Measurements from ENCODE around the gene MLANA.

MLANA gene

DNA sequence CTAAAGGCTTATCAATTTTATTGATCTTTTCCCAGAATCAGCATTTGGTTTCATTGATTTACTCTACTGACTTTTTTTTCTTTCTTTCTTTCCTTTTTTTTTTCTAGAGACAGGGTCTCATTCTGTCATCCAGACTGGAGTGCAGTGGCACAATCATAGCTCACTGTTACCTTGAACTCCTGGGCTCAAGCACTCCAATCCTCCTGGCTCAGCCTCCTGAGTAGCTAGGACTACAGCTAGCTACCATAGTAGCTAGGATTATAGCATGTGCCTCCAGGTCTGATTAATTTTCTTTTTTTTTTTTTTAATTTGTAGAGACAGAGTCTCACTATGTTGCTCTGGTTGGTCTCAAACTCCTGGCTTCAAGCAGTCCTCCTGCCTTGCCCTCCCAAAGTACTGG is 11.7 kb downstream of the MLANA start:
- DNase-seq (ENCODE audit: low spot score), result no peak

GRCh38 chr9:5908918-5909317 is 18.2 kb downstream of the MLANA start:
- no peak for DNase-seq (ENCODE audit: low spot score)

GRCh38 chr9:5909976-5910375 is 19.3 kb downstream of the MLANA start:
- no peak for DNase-seq (ENCODE audit: low spot score)

DNA sequence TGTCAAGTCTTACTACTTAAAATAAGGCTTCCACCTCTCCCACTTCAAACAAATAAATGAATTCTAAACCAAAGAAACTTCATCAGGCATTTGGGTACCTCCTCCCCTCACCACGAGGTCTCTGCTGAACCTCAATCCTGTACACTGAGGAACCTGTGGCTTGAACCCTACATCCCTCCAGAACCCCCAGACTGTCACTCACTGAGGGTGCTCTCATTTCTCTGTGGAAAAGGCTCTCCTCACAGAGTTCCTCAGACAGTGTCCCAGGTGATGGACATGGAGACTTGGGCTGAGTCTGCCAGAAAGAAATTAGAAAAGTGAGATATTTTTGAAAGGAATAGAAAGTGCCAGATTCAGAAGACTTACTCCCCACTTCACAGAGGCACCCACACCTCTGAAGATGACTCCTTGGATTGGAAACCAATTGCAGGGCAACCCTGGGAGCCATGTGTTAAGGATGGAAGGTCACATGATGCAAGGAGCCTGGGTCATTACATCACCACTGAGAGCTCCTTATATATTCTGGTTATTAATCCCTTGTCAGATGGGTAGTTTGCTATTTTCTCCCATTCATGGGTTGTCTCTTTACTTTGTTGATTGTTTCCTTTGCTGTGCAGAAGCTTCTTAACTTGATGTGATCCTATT is 19.8 kb downstream of the MLANA start:
- no peak for DNase-seq (ENCODE audit: low spot score)

GRCh38 chr9:5915438-5915837 is 24.7 kb downstream of the MLANA start:
- no peak for DNase-seq (ENCODE audit: low spot score)

DNA sequence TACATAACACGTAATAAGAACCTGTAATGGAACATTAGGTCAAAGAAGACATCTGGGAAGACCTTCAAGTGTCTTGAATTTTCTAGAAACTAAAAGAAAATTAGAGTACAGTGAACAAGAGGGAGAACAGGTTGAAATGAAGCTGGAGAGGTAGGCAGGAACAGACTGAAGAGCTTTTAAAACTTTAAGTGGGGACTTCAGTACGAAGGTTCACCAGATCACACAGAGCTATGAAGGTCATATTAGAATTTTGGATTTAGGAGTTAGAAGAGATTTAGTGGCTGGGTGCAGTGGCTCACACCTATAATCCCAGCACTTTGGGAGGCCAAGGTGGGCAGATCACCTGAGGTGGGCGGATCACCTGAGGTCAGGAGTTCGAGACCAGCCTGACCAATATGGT is 26.6 kb downstream of the MLANA start:
- DNase-seq (ENCODE audit: low spot score), result no peak

DNA sequence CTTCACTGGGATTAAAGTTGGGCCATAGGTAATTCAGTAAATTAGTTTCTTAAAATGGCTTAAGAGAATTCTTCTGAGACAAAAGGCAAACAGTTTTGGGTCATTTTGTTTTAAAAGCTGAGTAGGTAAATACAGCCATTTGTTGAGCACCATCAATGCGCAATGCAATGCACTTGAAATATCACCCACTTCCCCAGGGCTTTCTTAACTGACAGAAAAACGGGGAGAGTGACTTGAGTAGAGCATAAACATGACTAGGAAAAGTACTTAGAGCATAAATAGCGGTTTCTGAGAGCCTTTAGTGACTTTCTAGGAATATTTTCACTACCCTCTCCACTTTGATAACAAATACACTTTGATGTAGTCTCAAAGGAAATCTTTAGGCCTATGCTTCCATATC is 27.2 kb downstream of the MLANA start:
- no peak for DNase-seq (ENCODE audit: low spot score)

DNA sequence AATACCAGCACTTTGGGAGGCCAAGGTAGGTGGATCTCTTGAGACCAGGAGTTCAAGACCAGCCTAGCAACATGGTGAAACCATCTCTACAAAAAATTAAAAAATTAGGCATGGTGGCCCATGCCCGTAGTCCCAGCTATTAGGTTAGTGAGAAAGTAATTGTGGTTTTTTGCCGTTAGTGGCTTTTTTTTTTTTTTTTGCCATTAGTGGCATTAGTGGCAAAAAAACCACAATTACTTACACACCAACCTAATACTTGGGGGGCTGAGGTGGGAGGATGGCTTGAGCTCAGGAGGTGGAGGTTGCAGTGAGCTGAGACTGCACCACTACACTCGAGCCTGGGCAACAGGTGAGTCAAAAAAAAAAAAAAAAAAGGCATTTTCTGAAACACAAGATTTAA is 27.8 kb downstream of the MLANA start:
- no peak for DNase-seq (ENCODE audit: low spot score)

GRCh38 chr9:5920860-5921328 is 30.2 kb downstream of the MLANA start:
- peak; percentile 9 for DNase-seq (ENCODE audit: low spot score)

DNA sequence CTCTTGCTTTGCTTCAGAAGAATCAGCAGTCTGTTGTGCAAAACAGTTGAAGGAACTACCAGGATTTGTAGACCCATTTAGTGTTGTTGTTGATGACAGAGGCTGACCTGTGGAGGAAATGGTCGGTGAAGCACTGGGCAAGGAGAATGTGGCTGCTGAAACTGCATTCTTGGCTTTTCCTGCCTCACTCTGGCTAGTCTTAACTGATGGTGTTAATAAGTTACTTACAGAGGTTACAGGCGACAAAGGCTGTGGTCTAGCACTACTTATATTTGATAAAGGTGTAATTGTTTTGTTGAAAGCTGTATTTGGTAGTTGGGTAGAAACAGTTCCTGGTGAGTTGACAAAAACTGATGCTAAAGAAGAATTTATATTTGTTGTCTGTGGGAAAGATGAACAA is 31.5 kb downstream of the MLANA start:
- DNase-seq (ENCODE audit: low spot score), result no peak

DNA sequence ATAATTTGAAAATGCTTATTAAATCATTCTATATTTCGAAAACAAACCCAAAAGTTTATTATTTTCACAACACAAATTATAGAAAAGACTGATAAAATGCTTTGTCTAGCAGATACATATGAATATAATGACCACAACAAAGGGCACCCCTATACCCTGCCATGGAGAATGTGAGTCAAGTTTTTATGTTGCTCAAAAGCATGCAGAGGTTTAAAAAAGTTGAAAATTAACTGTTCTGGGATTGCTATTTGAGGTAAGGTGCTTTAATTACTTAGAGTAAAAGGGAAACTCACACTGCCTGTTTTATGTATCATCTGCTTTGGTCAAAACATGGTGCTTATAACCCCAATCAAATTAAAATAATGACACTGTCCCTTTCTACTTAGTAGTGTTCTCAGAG is 41.0 kb downstream of the MLANA start:
- DNase-seq (ENCODE audit: low spot score), result no peak

GRCh38 chr9:5938449-5938848 is 47.8 kb downstream of the MLANA start:
- DNase-seq (ENCODE audit: low spot score), result no peak

DNA sequence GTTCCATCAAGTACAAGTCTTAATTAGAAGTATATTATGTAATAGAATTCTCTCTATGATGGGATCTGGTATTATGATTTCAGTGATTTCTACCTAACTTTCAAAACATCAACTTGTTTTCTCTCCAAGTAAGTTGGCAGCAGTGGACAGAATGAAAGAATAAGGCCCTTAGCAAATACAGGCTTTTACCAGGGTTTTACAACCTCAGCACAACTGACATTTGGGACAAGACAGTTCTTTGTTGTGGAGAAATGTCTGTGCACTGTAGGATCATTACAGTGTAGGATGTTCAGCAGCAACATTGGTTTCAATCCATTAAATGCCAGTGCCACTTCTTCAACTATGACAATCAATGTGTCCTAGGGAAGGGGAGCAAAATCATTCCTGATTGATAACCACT is 48.8 kb downstream of the MLANA start:
- DNase-seq (ENCODE audit: low spot score), result no peak

DNA sequence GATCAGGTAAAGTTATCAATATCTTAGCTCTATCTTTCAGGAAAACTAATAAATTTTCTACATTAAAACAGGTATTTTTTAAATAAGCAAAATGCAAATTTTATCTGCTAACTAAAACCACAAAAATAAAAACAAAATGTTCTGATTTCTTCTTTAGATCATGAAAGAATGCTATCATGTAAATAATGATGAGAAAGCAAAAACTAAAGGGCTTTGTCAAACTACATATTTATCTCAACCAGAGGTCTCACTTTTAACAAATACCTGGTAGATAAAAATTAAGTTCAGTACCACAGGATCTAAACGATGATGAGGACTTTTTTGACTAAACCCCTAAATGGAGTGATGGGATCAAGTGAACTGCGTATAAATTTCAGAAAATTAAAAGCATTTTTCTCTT is 50.5 kb downstream of the MLANA start:
- DNase-seq (ENCODE audit: low spot score), result no peak

DNA sequence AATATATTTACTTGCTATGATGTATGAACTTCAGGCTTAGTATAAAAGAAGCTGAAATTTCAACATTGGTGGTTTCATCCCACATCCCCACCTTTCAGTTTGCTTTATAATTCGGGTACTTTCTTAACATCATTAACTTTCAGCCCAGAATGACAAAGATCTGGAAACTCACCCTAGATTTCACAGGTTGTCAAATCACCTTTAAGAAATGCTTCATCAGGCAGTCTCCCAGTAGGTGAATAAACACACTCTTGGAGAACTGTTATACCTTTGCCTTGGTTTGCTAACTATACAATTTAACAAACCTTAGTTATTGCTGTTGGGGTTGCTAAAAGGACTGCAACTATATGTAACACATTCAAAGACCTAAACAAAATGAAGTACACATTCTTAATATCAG is 54.4 kb downstream of the MLANA start:
- DNase-seq (ENCODE audit: low spot score), result no peak

- DNase-seq (ENCODE audit: low spot score), result no peak
These were observed 57.2 kb downstream of the MLANA start for GRCh38 chr9:5947912-5948311.

GRCh38 chr9:5949103-5949699 is 58.5 kb downstream of the MLANA start:
- peak; percentile 19 for DNase-seq (ENCODE audit: low spot score)

- no peak for DNase-seq (ENCODE audit: low spot score)
These were observed 59.6 kb downstream of the MLANA start for GRCh38 chr9:5950261-5950660.

DNA sequence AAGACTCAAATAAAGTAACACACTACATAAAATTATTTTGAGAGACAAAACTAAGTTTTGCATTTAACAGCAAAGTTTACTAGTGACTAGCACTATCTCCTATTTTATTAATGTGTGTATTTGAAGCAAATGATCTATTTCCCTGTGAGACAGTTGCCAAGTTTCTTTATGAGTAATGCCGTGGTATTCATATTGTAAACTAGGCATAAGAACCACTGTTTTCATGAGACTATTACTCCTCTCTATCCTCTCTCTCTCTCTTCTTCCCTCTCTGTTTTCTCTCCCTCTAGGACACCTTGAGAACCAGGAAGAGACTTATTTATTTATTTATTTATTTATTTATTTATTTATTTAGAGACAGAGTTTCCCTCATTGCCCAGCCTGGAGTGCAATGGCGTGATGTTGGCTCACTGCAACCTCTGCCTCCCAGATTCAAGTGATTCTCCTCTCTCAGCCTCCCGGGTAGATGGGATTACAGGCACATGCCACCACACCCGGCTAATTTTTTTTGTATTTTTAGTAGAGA is 61.1 kb downstream of the MLANA start:
- DNase-seq (ENCODE audit: low spot score), result no peak

- DNase-seq (ENCODE audit: low spot score), result no peak
These were observed 63.3 kb downstream of the MLANA start for GRCh38 chr9:5953743-5954707.

DNA sequence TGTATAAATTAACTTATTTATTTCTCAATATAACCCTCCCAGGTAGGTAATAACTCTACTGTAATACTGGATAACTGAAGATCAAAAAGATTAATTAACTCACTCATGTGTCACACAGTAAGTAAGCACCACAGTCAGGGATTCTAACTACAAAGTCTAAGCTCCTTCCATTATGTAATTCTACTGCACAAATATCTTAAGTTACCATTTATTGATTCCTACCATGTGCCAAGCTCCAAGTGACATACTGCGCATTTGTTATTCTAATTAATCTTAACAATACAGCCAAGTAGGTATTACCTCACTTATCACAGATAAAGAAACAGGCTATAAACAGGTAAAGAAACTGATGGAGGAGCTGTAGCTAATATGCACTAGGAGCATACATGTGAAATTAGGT is 66.5 kb downstream of the MLANA start:
- no peak for DNase-seq (ENCODE audit: low spot score)

- peak; percentile 16 for DNase-seq (ENCODE audit: low spot score)
These were observed 67.6 kb downstream of the MLANA start for GRCh38 chr9:5958273-5958672.

Data from NAMALWA (cell line).